Colonic mucosa (tissue), 4 donors: ENCODE results near the gene FHOD1. TPM values are rescaled to one million over a fixed set of nuclear protein-coding genes. Genes with fewer than 3 reads are reported as not detected.

Source experiments
- DNase-seq: peaks from one replicate; pipeline ENCODE4 v3.0.0-alpha.2; 2020
- H3K27ac ChIP-seq: fragments of 200-600 bp; one replicate; pipeline ENCODE4 v1.8.0; 2021
- H3K27me3 ChIP-seq: fragments of 200-600 bp; one replicate; pipeline ENCODE4 v1.8.0; 2021
- H3K36me3 ChIP-seq: fragments of 200-600 bp; one replicate; pipeline ENCODE4 v1.8.0; 2021
- H3K4me1 ChIP-seq: fragments of 200-600 bp; one replicate; pipeline ENCODE4 v1.8.0; 2021; ENCODE audit warnings: mild to moderate bottlenecking
- H3K4me3 ChIP-seq: fragments of 200-600 bp; one replicate; pipeline ENCODE4 v1.8.0; 2021
- H3K9ac ChIP-seq, 2 donors: one replicate each; pipeline ENCODE4 v1.7.0; 2013; ENCODE audit warnings: control low read depth in 2 of 2, low read depth in 2 of 2, low read length in 2 of 2
- H3K9me3 ChIP-seq: fragments of 200-600 bp; one replicate; pipeline ENCODE4 v1.8.0; 2021
- CTCF ChIP-seq: fragments of 200-600 bp; IDR thresholded peaks from one replicate; pipeline ENCODE4 v1.8.0; 2022; ENCODE audit warnings: antibody characterized with exemption, mild to moderate bottlenecking
- intact Hi-C: fragments of 100-400 bp; cut with DNase I; formaldehyde crosslinking; loops from one replicate; pipeline ENCODE4 v1.14.1; 2022
- total RNA-seq, 2 donors: library from RNA; stranded (reverse); fragmentation: NEBNext Ultra II Directional in 1 of 2; extraction: Animal tissue kit (Norgen Biotek cat#: 25700) in 1 of 2; gene quantifications; one replicate each; pipeline ENCODE4 v1.2.1, GENCODE V29; 2021
- donor health status: healthy.
- donor health status: DM: no; HTN: no; CAD: no.
- donor health status: DM: no; HTN: no; CAD: no.

FHOD1 gene
- total RNA-seq, 2 donors from 2014 or later = 21.6 to 47.2 TPM

DNA sequence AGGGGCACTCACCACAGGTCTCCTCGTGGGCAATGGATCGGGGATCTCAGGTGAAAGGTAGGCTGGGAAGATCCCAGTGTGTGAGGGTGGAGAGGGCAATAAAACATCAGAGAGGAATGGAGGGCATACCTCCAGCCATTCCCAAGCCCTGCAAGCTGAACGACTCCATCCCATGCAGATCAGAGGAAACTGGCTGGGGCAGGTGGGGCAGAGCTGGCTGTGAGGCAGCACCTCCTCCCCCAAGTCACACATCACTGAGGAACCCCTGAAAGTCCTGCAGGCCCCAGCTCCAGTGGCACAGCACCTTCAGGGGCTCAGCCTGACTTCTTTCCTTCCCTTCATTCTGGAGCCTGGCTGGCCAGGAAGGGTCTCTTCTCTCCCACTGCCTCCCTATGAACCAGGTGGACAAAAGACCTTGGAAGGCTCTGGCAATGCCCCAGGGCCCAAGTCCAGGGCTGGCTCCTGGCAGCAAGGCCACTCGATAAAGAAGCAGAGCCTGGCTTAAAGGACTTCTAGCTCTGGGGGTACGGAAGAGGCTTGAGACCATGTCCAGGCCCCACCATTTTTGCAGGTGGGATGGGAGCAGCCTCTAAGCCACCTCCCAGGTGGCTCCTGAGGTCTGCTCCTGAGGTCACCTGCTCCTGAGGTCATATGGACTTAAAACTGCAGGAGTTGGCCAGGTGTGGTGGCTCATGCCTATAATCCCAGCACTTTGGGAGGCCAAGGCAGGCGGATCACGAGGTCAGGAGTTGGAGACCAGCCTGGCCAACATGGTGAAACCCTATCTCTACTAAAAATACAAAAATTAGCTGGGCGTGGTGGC is 33.9 kb downstream of the FHOD1 start:
- Histone ChIP-seq H3K4me1 (no peaks in the 10 kb centered on the region), H3K9me3 (no peaks in the 10 kb centered on the region), H3K9ac (no peak overlapping the region), H3K4me3 (no peak overlapping the region), H3K27ac (no peak overlapping the region), H3K36me3 (no peaks in the 10 kb centered on the region), H3K27me3 (no peaks in the 10 kb centered on the region)
- intact Hi-C loops = no loop called here
- TF ChIP-seq CTCF = no peak
- DNase-seq = no peak

DNA sequence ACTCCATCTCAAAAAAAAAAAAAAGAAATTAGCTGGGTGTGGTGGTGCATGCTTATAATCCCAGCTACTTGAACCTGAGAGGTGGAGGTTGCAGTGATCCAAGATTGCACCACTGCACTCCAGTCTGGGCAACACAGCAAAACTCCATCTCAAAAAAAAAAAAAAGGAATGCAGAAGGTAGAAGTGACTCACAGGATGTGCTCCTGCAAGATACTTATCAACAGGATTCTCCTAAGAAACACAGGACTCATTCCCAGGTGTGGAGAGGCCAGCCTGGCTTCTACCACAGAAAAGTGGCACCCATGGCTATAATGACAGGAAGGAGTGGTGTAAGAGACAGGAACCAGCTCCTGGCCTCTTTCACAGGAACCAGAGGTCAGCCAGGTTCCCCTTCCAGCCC is 34.5 kb downstream of the FHOD1 start:
- H3K9me3 ChIP-seq = no peaks in the 10 kb centered on the region
- no peak for TF ChIP-seq CTCF
- no peaks in the 10 kb centered on the region for H3K36me3 ChIP-seq
- no peak overlapping the region for H3K4me3 ChIP-seq
- no peak for DNase-seq
- H3K27ac ChIP-seq = no peak overlapping the region
- no peaks in the 10 kb centered on the region for H3K4me1 ChIP-seq
- no peak overlapping the region for H3K9ac ChIP-seq
- intact Hi-C loops = no loop called here
- H3K27me3 ChIP-seq = no peaks in the 10 kb centered on the region

DNA sequence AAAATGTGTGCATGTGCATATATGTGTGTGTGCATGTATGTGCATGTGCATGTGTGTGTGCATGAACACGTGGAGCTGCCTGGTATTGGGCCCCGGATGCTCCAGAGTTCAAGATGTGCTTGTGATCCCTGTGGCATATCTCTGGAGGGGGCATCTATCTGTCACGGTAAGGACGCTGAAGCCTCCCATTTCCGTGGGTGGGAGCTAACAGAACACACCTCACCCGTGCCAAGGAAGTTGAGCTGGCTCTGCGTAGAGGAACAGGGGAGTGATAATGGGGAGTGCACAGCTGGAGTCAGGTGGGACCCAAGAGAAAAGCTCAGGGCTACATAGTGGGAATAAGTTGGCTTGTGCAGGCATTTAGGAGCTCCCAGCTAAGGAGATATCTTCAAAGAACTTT is 35.6 kb downstream of the FHOD1 start:
- Histone ChIP-seq H3K9me3 (no peaks in the 10 kb centered on the region), H3K36me3 (no peaks in the 10 kb centered on the region), H3K27me3 (no peaks in the 10 kb centered on the region), H3K9ac (no peak overlapping the region), H3K27ac (no peak overlapping the region), H3K4me1 (no peaks in the 10 kb centered on the region), H3K4me3 (no peak overlapping the region)
- no peak for DNase-seq
- no peak for TF ChIP-seq CTCF
- intact Hi-C loops = no loop called here

GRCh38 chr16:67210069-67210937 is 37.0 kb downstream of the FHOD1 start:
- Histone ChIP-seq H3K9ac (no peak overlapping the region), H3K27ac (no peak overlapping the region), H3K4me3 (no peak overlapping the region), H3K9me3 (no peaks in the 10 kb centered on the region), H3K4me1 (no peaks in the 10 kb centered on the region), H3K27me3 (no peaks in the 10 kb centered on the region), H3K36me3 (no peaks in the 10 kb centered on the region)
- no peak for DNase-seq
- TF ChIP-seq CTCF = no peak
- intact Hi-C loops = no loop called here

DNA sequence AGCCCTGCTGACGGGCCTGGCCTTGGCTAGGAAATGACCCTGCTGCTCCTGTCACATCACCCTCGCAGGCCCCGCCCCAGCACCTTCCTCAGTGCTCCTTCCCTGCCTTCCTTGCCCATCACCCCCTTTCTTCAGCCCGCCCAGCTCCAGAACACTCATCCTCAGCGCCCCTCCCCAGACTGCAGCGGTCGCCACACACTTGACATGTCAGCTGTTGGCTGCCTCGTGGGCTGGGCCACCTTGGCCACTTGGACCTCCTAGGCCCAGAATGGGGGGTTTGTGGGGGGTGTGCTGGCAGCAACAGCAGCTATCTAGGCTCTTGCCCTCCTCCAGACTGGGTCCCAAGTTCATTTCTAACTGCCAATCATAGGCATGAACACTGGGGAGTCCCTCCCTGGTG is 37.7 kb downstream of the FHOD1 start:
- Histone ChIP-seq H3K36me3 (no peaks in the 10 kb centered on the region), H3K9ac (no peak overlapping the region), H3K27ac (no peak overlapping the region), H3K27me3 (no peaks in the 10 kb centered on the region), H3K9me3 (no peaks in the 10 kb centered on the region), H3K4me3 (no peak overlapping the region), H3K4me1 (no peaks in the 10 kb centered on the region)
- intact Hi-C loops = no loop called here
- no peak for TF ChIP-seq CTCF
- no peak for DNase-seq
